Vagina (tissue), 2 donors: ENCODE results near the gene UBE3D.

Source experiments
- POLR2A ChIP-seq, 2 donors: fragments of 450-650 bp; IDR thresholded peaks; one replicate each; pipeline ENCODE4 v1.6.1; 2017; ENCODE audit warnings: antibody characterized with exemption in 2 of 2, mild to moderate bottlenecking in 2 of 2, moderate library complexity in 2 of 2
- TF ChIP-seq, protein P1 (sequence below), 3 experiments: fragments of 450-650 bp in 2 of 3; fragments of 200-600 bp in 1 of 3; sonication (generic) in 1 of 3; IDR thresholded peaks; one replicate each; pipeline ENCODE4 v1.5.1; 2017 to 2019; ENCODE audit warnings: antibody characterized with exemption in 3 of 3, mild to moderate bottlenecking in 2 of 3, moderate library complexity in 2 of 3

DNA sequence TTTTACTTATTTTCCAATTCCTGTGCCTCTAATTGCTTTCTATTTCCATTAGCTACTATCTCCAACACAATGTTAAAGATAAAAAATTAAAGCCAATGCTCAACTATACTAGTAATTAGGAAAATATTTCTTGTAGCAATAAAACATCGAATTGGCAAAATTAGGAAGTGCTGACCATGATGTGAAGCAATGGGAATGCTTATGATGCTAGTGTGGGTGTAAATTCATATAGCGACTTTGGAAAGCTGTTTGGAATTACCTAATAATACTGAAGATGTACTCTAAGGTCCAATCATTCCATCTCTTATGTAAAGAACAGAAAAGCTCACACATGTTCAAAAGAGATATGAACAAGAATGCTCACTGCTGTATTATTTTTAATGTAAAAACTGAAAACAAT is 78.2 kb downstream of the UBE3D start:
- TF ChIP-seq, protein P1, sequence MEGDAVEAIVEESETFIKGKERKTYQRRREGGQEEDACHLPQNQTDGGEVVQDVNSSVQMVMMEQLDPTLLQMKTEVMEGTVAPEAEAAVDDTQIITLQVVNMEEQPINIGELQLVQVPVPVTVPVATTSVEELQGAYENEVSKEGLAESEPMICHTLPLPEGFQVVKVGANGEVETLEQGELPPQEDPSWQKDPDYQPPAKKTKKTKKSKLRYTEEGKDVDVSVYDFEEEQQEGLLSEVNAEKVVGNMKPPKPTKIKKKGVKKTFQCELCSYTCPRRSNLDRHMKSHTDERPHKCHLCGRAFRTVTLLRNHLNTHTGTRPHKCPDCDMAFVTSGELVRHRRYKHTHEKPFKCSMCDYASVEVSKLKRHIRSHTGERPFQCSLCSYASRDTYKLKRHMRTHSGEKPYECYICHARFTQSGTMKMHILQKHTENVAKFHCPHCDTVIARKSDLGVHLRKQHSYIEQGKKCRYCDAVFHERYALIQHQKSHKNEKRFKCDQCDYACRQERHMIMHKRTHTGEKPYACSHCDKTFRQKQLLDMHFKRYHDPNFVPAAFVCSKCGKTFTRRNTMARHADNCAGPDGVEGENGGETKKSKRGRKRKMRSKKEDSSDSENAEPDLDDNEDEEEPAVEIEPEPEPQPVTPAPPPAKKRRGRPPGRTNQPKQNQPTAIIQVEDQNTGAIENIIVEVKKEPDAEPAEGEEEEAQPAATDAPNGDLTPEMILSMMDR (IDR thresholded peaks at IDR 0.05): no peak
- TF ChIP-seq POLR2A (IDR thresholded peaks at IDR 0.05): no peak
